ENCODE results near the gene DUSP28. TPM values are rescaled to one million over a fixed set of nuclear protein-coding genes. Genes with fewer than 3 reads are reported as not detected.

DUSP28 gene
- total and polyA plus RNA-seq, 2 of the 8 experiments (the other 6 are each of a cell fraction or from before 2014, with no cell fraction given) = 2.1 to 2.3 TPM

DNA sequence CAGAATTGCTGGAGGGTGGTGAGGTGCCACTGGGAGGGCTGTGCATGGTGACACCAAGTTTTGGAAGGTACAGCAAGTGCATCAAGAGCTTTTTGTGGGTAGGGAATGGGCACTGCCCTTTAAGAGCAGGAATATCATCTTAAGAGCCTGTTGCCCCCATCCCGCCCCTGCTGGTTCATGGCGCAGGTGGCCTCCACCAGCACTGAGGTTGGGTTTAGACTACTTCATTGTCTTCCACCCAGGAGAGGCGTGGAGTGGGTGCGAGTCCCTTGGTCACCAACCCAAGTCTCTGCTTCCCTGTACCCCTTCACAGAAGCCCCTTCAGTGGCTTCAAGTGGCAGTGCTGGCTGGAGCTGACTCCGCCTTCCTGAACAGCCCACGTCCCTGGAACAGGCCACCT, 15.9 kb downstream of the DUSP28 start:
- Histone ChIP-seq H3K4me1 (replicated peaks in 1 of 4; ENCODE audit: control insufficient read depth in 3 of 4, insufficient read depth in 4 of 4, low read length in 3 of 4) (peaks cover 0 to 9% (median 0%) of the 10 kb centered on the region in 4 experiments; a peak in 2 of 7 replicates), H3K4me2 (ENCODE audit: insufficient read depth in 1 of 2, low read depth in 2 of 2, low read length in 2 of 2) (no peak overlapping the region)
- no peak for FAIRE-seq
- TF ChIP-seq POLR2A (IDR thresholded peaks at IDR 0.05; ENCODE audit: control extremely low read depth in 1 of 2, low read depth in 2 of 2, low read length in 2 of 2) = no peak
- TF ChIP-seq CREB1 (IDR thresholded peaks at IDR 0.05) = no peak
- no peak for TF ChIP-seq TAF1 (IDR thresholded peaks at IDR 0.05; ENCODE audit: low read depth, low read length)
- TF ChIP-seq JUN (IDR thresholded peaks at IDR 0.05; ENCODE audit: low read depth, low read length) = no peak
- no peak for TF ChIP-seq SUZ12 (IDR thresholded peaks at IDR 0.05; ENCODE audit: low read length)
- TF ChIP-seq SAP30 (IDR thresholded peaks at IDR 0.05; ENCODE audit: insufficient read depth, insufficient replicate concordance, low read length) = no peak
- no peak for TF ChIP-seq FOSL1 (IDR thresholded peaks at IDR 0.05; ENCODE audit: insufficient read depth, low read depth, low read length)
- no peak for TF ChIP-seq SIRT6 (IDR thresholded peaks at IDR 0.05; ENCODE audit: low read length)
- TF ChIP-seq, protein P1, sequence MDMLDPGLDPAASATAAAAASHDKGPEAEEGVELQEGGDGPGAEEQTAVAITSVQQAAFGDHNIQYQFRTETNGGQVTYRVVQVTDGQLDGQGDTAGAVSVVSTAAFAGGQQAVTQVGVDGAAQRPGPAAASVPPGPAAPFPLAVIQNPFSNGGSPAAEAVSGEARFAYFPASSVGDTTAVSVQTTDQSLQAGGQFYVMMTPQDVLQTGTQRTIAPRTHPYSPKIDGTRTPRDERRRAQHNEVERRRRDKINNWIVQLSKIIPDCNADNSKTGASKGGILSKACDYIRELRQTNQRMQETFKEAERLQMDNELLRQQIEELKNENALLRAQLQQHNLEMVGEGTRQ (IDR thresholded peaks at IDR 0.05; ENCODE audit: low read length) = no peak
- TF ChIP-seq, protein P2, sequence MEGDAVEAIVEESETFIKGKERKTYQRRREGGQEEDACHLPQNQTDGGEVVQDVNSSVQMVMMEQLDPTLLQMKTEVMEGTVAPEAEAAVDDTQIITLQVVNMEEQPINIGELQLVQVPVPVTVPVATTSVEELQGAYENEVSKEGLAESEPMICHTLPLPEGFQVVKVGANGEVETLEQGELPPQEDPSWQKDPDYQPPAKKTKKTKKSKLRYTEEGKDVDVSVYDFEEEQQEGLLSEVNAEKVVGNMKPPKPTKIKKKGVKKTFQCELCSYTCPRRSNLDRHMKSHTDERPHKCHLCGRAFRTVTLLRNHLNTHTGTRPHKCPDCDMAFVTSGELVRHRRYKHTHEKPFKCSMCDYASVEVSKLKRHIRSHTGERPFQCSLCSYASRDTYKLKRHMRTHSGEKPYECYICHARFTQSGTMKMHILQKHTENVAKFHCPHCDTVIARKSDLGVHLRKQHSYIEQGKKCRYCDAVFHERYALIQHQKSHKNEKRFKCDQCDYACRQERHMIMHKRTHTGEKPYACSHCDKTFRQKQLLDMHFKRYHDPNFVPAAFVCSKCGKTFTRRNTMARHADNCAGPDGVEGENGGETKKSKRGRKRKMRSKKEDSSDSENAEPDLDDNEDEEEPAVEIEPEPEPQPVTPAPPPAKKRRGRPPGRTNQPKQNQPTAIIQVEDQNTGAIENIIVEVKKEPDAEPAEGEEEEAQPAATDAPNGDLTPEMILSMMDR (IDR thresholded peaks at IDR 0.05; ENCODE audit: control extremely low read depth in 1 of 3, insufficient read depth in 1 of 3, low read depth in 1 of 3, low read length in 3 of 3) = no peak
- no peak for TF ChIP-seq BCL11A (IDR thresholded peaks at IDR 0.05; ENCODE audit: low read depth in 2 of 2, low read length in 2 of 2)

More for the DNA sequence above, 15.9 kb downstream of the DUSP28 start:
- H4K20me1 ChIP-seq (replicated peaks in 1 of 2; ENCODE audit: control insufficient read depth in 1 of 2, insufficient read depth in 2 of 2, low read length in 2 of 2) = peaks cover 9 to 21% of the 10 kb centered on the region in 2 experiments
- ChIA-PET CTCF (ENCODE audit: partially characterized antibody) (interaction anchor here (0.9 to 2.0 kb wide), 4 partner anchors 10 to 28 kb away, joined by 3 to 8 read pairs (median 3); no protein-coding TSS in a partner anchor), POLR2A (ENCODE audit: partially characterized antibody) (no interaction called here)
- H3K9ac ChIP-seq (replicated peaks in 1 of 4; ENCODE audit: extremely low read depth in 1 of 4, low read depth in 3 of 4, low read length in 3 of 4) = no peak overlapping the region
- no peak overlapping the region for H3K14ac ChIP-seq (ENCODE audit: insufficient read length)
- H2BK12ac ChIP-seq (ENCODE audit: low read depth, low read length) = no peak overlapping the region
- H2AFZ ChIP-seq (ENCODE audit: low read length) = no peak overlapping the region
- no peak overlapping the region for H2BK120ac ChIP-seq (replicated peaks; ENCODE audit: low read depth, low read length)
- H4K5ac ChIP-seq (ENCODE audit: insufficient read length, low read depth, low read length) = no peak overlapping the region
- H3K79me1 ChIP-seq (ENCODE audit: low read depth, low read length) = peaks cover 4% of the 10 kb centered on the region; the same call in 1 of the 2 replicates
- H4K8ac ChIP-seq (ENCODE audit: extremely low read depth, insufficient read depth, low read length) = no peak overlapping the region; the same call in 1 of the 2 replicates
- no peaks in the 10 kb centered on the region for H3K79me2 ChIP-seq (ENCODE audit: control insufficient read depth in 1 of 2, insufficient read depth in 2 of 2, low read length in 2 of 2)
- no peaks in the 10 kb centered on the region for H3K36me3 ChIP-seq (ENCODE audit: control insufficient read depth in 2 of 4, insufficient read depth in 4 of 4, low read length in 3 of 4)
- H3K4ac ChIP-seq (replicated peaks; ENCODE audit: insufficient read length, low read depth, low read length) = no peak overlapping the region
- no peak overlapping the region for H2AK5ac ChIP-seq (ENCODE audit: low read depth, low read length)
- no peak overlapping the region for H3K4me3 ChIP-seq (ENCODE audit: extremely low read depth in 1 of 4, insufficient read depth in 2 of 4, low read depth in 3 of 4, low read length in 4 of 4)
- no peaks in the 10 kb centered on the region for H3K23me2 ChIP-seq (ENCODE audit: low read depth, low read length)
- no peak overlapping the region for H2BK15ac ChIP-seq (ENCODE audit: low read length)
- H2BK20ac ChIP-seq (ENCODE audit: low read length) = no peak overlapping the region
- H3K27me3 ChIP-seq (replicated peaks in 1 of 4; ENCODE audit: control insufficient read depth in 3 of 4, extremely low read depth in 1 of 4, insufficient read depth in 3 of 4, low read length in 3 of 4) = no peaks in the 10 kb centered on the region
- H3K56ac ChIP-seq (replicated peaks; ENCODE audit: insufficient read length, low read depth, low read length) = no peak overlapping the region
- H3K23ac ChIP-seq (ENCODE audit: insufficient read length) = no peak overlapping the region
- H2BK5ac ChIP-seq (ENCODE audit: low read depth, low read length) = no peak overlapping the region
- no peak overlapping the region for H4K91ac ChIP-seq (replicated peaks; ENCODE audit: insufficient read length, low read length)
- H3K18ac ChIP-seq (ENCODE audit: extremely low read depth, low read length) = no peak overlapping the region
- no peak for DNase-seq (ENCODE audit: low read depth in 1 of 2, low spot score in 2 of 2)
- 91% methylated on average over 6 of the region's 6 CpGs; no CpG with 5 or more reads in 1 of the 2 experiments for WGBS, 2 experiments (ENCODE audit: extremely low coverage in 1 of 2, insufficient coverage in 1 of 2, insufficient read length in 1 of 2, insufficient replicate concordance in 2 of 2, low coverage in 1 of 2, low lambda C conversion rate in 2 of 2, missing lambda C conversion rate in 1 of 2)
- H3K27ac ChIP-seq (ENCODE audit: low read depth, low read length) = no peak overlapping the region
- no peaks in the 10 kb centered on the region for H3K9me3 ChIP-seq (ENCODE audit: insufficient read depth in 2 of 2, low read depth in 1 of 2, low read length in 1 of 2)

All from H1 (cell line).